Lower lobe of right lung (tissue), 2 donors: ENCODE data around the gene MAL. TPM values are rescaled to one million over a fixed set of nuclear protein-coding genes. Genes with fewer than 3 reads are reported as not detected.

Experiments used
- ATAC-seq, 2 donors: fragments of 200-7000 bp; cut with Tn5 transposase; one replicate each; pipeline ENCODE4 v1.9.1; 2020 to 2022; ENCODE audit warnings: mild to moderate bottlenecking in 2 of 2, moderate library complexity in 2 of 2
- DNase-seq: peaks from one replicate; pipeline ENCODE4 v3.0.0-alpha.2; 2020
- H3K27ac ChIP-seq: fragments of 200-600 bp; one replicate; pipeline ENCODE4 v1.8.0; 2022
- H3K27me3 ChIP-seq: fragments of 200-600 bp; one replicate; pipeline ENCODE4 v1.8.0; 2022; ENCODE audit warnings: low read depth
- H3K36me3 ChIP-seq: fragments of 200-600 bp; one replicate; pipeline ENCODE4 v1.8.0; 2022; ENCODE audit warnings: mild to moderate bottlenecking
- H3K4me1 ChIP-seq: fragments of 200-600 bp; one replicate; pipeline ENCODE4 v1.8.0; 2022
- H3K4me3 ChIP-seq: fragments of 200-600 bp; one replicate; pipeline ENCODE4 v1.8.0; 2022; ENCODE audit warnings: mild to moderate bottlenecking
- H3K9me3 ChIP-seq: fragments of 200-600 bp; one replicate; pipeline ENCODE4 v1.8.0; 2022
- CTCF ChIP-seq: fragments of 200-600 bp; IDR thresholded peaks from one replicate; pipeline ENCODE4 v1.8.0; 2022; ENCODE audit warnings: antibody characterized with exemption, mild to moderate bottlenecking
- intact Hi-C: fragments of 100-400 bp; cut with DNase I; formaldehyde crosslinking; loops from one replicate; pipeline ENCODE4 v1.11.0; 2022
- total RNA-seq: library from RNA; stranded (reverse); fragmentation: NEBNext Ultra II Directional; extraction: Animal tissue kit (Norgen Biotek cat#: 25700); gene quantifications from one replicate; pipeline ENCODE4 v1.2.1, GENCODE V29; 2021
- donor health status: DM: no; HTN: yes; CAD: no; lungs with severe emphysema.

MAL gene
- total RNA-seq, 1 donor from 2014 or later = 13.4 TPM

GRCh38 chr2:95063086-95063958 is 37.8 kb downstream of the MAL start:
- ATAC-seq (no peak), DNase-seq (no peak)
- no peak for TF ChIP-seq CTCF
- H3K9me3 ChIP-seq = no peaks in the 10 kb centered on the region
- H3K27me3 ChIP-seq = no peaks in the 10 kb centered on the region
- H3K27ac ChIP-seq = no peak overlapping the region
- intact Hi-C loops = no loop called here
- H3K4me1 ChIP-seq = no peaks in the 10 kb centered on the region
- no peak overlapping the region for H3K4me3 ChIP-seq
- no peaks in the 10 kb centered on the region for H3K36me3 ChIP-seq

- Histone ChIP-seq H3K27me3 (no peaks in the 10 kb centered on the region), H3K4me3 (no peak overlapping the region), H3K27ac (no peak overlapping the region), H3K36me3 (no peaks in the 10 kb centered on the region), H3K9me3 (no peaks in the 10 kb centered on the region), H3K4me1 (no peaks in the 10 kb centered on the region)
- DNase-seq (no peak), ATAC-seq (no peak)
- TF ChIP-seq CTCF = no peak
- intact Hi-C loops = no loop called here
Measured at GRCh38 chr2:95068256-95068655, 42.7 kb downstream of the MAL start.

- TF ChIP-seq CTCF = no peak
- Histone ChIP-seq H3K27ac (no peak overlapping the region), H3K27me3 (peaks cover 4% of the 10 kb centered on the region), H3K4me3 (no peak overlapping the region), H3K36me3 (no peaks in the 10 kb centered on the region), H3K9me3 (no peaks in the 10 kb centered on the region), H3K4me1 (peaks cover 4% of the 10 kb centered on the region)
- ATAC-seq (no peak), DNase-seq (no peak)
- intact Hi-C loops = no loop called here
Measured at GRCh38 chr2:95069465-95069864, 44.0 kb downstream of the MAL start.

- no peak for DNase-seq
- no peak for ATAC-seq
Measured at GRCh38 chr2:95071856-95072255, 46.3 kb downstream of the MAL start.

GRCh38 chr2:95072424-95072823 is 46.9 kb downstream of the MAL start:
- intact Hi-C loops = no loop called here
- ATAC-seq (no peak), DNase-seq (no peak)
- peaks cover 21% of the 10 kb centered on the region for H3K27me3 ChIP-seq
- no peaks in the 10 kb centered on the region for H3K36me3 ChIP-seq
- H3K4me1 ChIP-seq = peaks cover 19% of the 10 kb centered on the region
- no peak overlapping the region for H3K27ac ChIP-seq
- TF ChIP-seq CTCF = no peak
- no peak overlapping the region for H3K4me3 ChIP-seq
- no peaks in the 10 kb centered on the region for H3K9me3 ChIP-seq

More at GRCh38 chr2:95071856-95072255, 46.3 kb downstream of the MAL start:
- TF ChIP-seq CTCF = no peak
- Histone ChIP-seq H3K4me1 (peaks cover 14% of the 10 kb centered on the region), H3K27ac (no peak overlapping the region), H3K9me3 (no peaks in the 10 kb centered on the region), H3K4me3 (no peak overlapping the region), H3K36me3 (no peaks in the 10 kb centered on the region), H3K27me3 (peaks cover 21% of the 10 kb centered on the region)
- intact Hi-C loops = no loop called here
